K562 (cell line): Measurements from ENCODE around the gene LUZP1. TPM values are rescaled to one million over a fixed set of nuclear protein-coding genes. Genes with fewer than 3 reads are reported as not detected.

Experiments
- ATAC-seq: fragments of 200-7000 bp; cut with Tn5 transposase; 3 replicates; pipeline ENCODE4 v1.9.1; 2020; ENCODE audit warnings: moderate library complexity
- BruUV-seq: library from RNA; stranded (reverse); fragments of 400-500 nt; replicated peaks from 2 replicates; lab custom pipeline; 2021; lab: Mats Ljungman, UMichigan
- CTCF ChIA-PET: fragments of 300-600 bp; formaldehyde crosslinking; extraction: SDS; loops from one replicate; lab custom pipeline; 2021; ENCODE audit warnings: low intra/inter-chr PET ratio; lab: Yijun Ruan, JAX
- POLR2A ChIA-PET: fragments of 300-600, 350-650 bp; sonication (Branson Sonifier 250); formaldehyde crosslinking; extraction: SDS; loops from one replicate; lab custom pipeline; 2021; ENCODE audit warnings: antibody characterized with exemption, inconsistent platforms; lab: Yijun Ruan, JAX
- DNase-seq, 4 experiments: peaks; one replicate each; pipeline versions ENCODE4 v3.0.0 to v3.0.0-alpha.2; 2011 to 2018; ENCODE audit warnings: low spot score in 3 of 4, mixed read lengths in 3 of 4; ENCODE audit errors: extremely low read depth in 1 of 4
- FAIRE-seq: peaks from 2 replicates; lab custom pipeline; 2011; peaks lifted over from hg19 to GRCh38; lab: Jason Lieb, UNC
- H2AFZ ChIP-seq: 2 replicates; pipeline ENCODE4 v1.6.0; 2011; ENCODE audit warnings: low read depth, low read length, control low read depth, inconsistent platforms
- H3K27ac ChIP-seq: fragments of 200-600 bp; 3 replicates; pipeline ENCODE4 v1.8.0; 2011; ENCODE audit warnings: low read depth, mild to moderate bottlenecking, control low read depth, inconsistent platforms, low read length, moderate library complexity, mixed read lengths; ENCODE audit errors: extremely low read depth
- H3K27me3 ChIP-seq, 2 experiments: fragments of 300-600 bp in 1 of 2; 2 replicates in 1 of 2; 3 replicates in 1 of 2; pipeline versions ENCODE4 v1.6.0 to v1.8.0; 2011; ENCODE audit warnings: inconsistent platforms in 2 of 2, low read length in 2 of 2, mild to moderate bottlenecking in 1 of 2, mixed read lengths in 1 of 2, moderate library complexity in 1 of 2; ENCODE audit not compliant: control insufficient read depth in 2 of 2, insufficient read depth in 2 of 2
- H3K36me3 ChIP-seq: fragments of 300-600 bp; 3 replicates; pipeline ENCODE4 v1.8.0; 2011; ENCODE audit warnings: mild to moderate bottlenecking, low read length, inconsistent platforms; ENCODE audit not compliant: control insufficient read depth, insufficient read depth
- H3K4me1 ChIP-seq, 2 experiments: fragments of 200-600 bp in 1 of 2; replicated peaks in 1 of 2; 2 replicates in 1 of 2; 3 replicates in 1 of 2; pipeline versions ENCODE4 v1.5.1 to v1.8.0; 2011; ENCODE audit warnings: inconsistent platforms in 2 of 2, low read length in 2 of 2, mild to moderate bottlenecking in 1 of 2, mixed read lengths in 1 of 2, moderate library complexity in 1 of 2; ENCODE audit not compliant: control insufficient read depth in 2 of 2, insufficient read depth in 2 of 2
- H3K4me2 ChIP-seq: 2 replicates; pipeline ENCODE4 v1.6.1; 2011; ENCODE audit warnings: low read length, control low read depth, inconsistent platforms, mixed read lengths; ENCODE audit not compliant: insufficient read depth
- H3K4me3 ChIP-seq: fragments of 200-600 bp; sonication (generic), shearing (Covaris generic); 2 replicates; pipeline ENCODE4 v1.5.1; 2016; ENCODE audit warnings: control low read depth, inconsistent platforms
- H3K79me2 ChIP-seq: fragments of 200-600 bp; 3 replicates; pipeline ENCODE4 v1.8.0; 2011; ENCODE audit warnings: low read length, inconsistent platforms; ENCODE audit not compliant: control insufficient read depth, insufficient read depth
- H3K9ac ChIP-seq, 2 experiments: 2 replicates each; pipeline versions ENCODE4 v1.6.0 to v1.6.1; 2011; ENCODE audit warnings: low read depth in 2 of 2, low read length in 2 of 2, control low read depth in 1 of 2, inconsistent platforms in 1 of 2, mild to moderate bottlenecking in 1 of 2, mixed read lengths in 1 of 2; ENCODE audit not compliant: insufficient read depth in 1 of 2
- H3K9me1 ChIP-seq: one replicate; pipeline ENCODE4 v1.6.0; 2011; ENCODE audit warnings: inconsistent platforms, mild to moderate bottlenecking, low read length, moderate library complexity; ENCODE audit not compliant: control insufficient read depth, insufficient read depth
- H3K9me3 ChIP-seq: replicated peaks from 2 replicates; pipeline ENCODE4 v1.5.1; 2011; ENCODE audit warnings: low read depth, low read length, inconsistent platforms; ENCODE audit not compliant: control insufficient read depth, insufficient read depth
- H4K20me1 ChIP-seq: replicated peaks from 2 replicates; pipeline ENCODE4 v1.6.1; 2011; ENCODE audit warnings: low read length, inconsistent platforms, mixed read lengths; ENCODE audit not compliant: control insufficient read depth, insufficient read depth
- HMBOX1 ChIP-seq: sonication (generic); IDR thresholded peaks from 2 replicates; pipeline ENCODE4 v1.6.1; 2016
- RREB1 ChIP-seq: fragments of 250-450 bp; sonication (Bioruptor Pico); IDR thresholded peaks from 2 replicates; pipeline ENCODE4 v1.4.0; 2020
- ZBTB40 ChIP-seq, 2 experiments: fragments of 450-650 bp in 1 of 2; sonication (generic) in 1 of 2; formaldehyde crosslinking in 1 of 2; IDR thresholded peaks; 2 replicates each; pipeline versions ENCODE4 v1.7.1 to v1.9.0; 2016 to 2022; ENCODE audit warnings: inconsistent platforms in 1 of 2, mild to moderate bottlenecking in 1 of 2, missing genetic modification reagents in 1 of 2
- WGBS: fragments of 100-300 bp; shearing (Covaris generic); methylation state at CpG from one replicate; pipeline ENCODE4 v1.1.6; 2016; ENCODE audit warnings: low coverage, mixed read lengths; ENCODE audit not compliant: insufficient coverage; ENCODE audit errors: missing lambda C conversion rate; 5-methylcytosine and 5-hydroxymethylcytosine counted together
- in situ Hi-C: fragments of 300-500 bp; cut with MboI; formaldehyde crosslinking; loops from 4 replicates; pipeline ENCODE4 v1.15.0; 2018; ENCODE audit warnings: inconsistent platforms, mixed read lengths
- intact Hi-C: fragments of 100-400 bp; cut with micrococcal nuclease; formaldehyde crosslinking; loops from 2 replicates; pipeline ENCODE4 v1.14.2; 2022
- polyA plus RNA-seq, 8 experiments: library from polyadenylated mRNA; depleted of rRNA in 4 of 8; stranded (reverse) in 5 of 8; unstranded in 3 of 8; fragments of >200 nt; fragmentation: Nextera tagmentation in 2 of 8; fragmentation: Illumina TruSeq in 1 of 8; extraction: Ambion mirVana in 2 of 8; extraction: Trizol in 1 of 8; gene quantifications; 2 replicates each; pipeline versions ENCODE4 v1.2.1 to v1.2.3, GENCODE V29; 2011 to 2014; ENCODE audit warnings: inconsistent platforms in 1 of 8, missing spikeins in 1 of 8
- total RNA-seq, 7 experiments: library from RNA; depleted of rRNA in 6 of 7; stranded (reverse); fragments of >200 nt in 6 of 7; fragmentation: Illumina TruSeq in 2 of 7; extraction: Trizol in 2 of 7; gene quantifications; 2 replicates each; pipeline versions ENCODE4 v1.2.1 to v1.2.3, GENCODE V29; 2011 to 2021; ENCODE audit warnings: low replicate concordance in 1 of 7

The LUZP1 gene
- total and polyA plus RNA-seq, 9 of the 15 experiments (the other 6 are each of a cell fraction or from before 2014, with no cell fraction given): 6.5 to 19.1 (median 12.4) TPM

GRCh38 chr1:23122023-23122748, 46.5 kb downstream of the LUZP1 start:
- Histone ChIP-seq H3K27me3 (no peaks in the 10 kb centered on the region), H3K9ac (peak overlapping the region in 1 of 2 experiments; percentile 45; a peak in 1 of 4 replicates), H2AFZ (no peak overlapping the region), H3K4me3 (no peak overlapping the region), H3K4me2 (0 out of 2 replicates have a peak overlapping the region, but pooled peaks have one; percentile 7), H3K4me1 (peaks cover 14 to 38% of the 10 kb centered on the region in 2 experiments), H4K20me1 (no peaks in the 10 kb centered on the region), H3K27ac (no peak overlapping the region), H3K36me3 (no peaks in the 10 kb centered on the region), H3K9me1 (no peaks in the 10 kb centered on the region), H3K9me3 (no peaks in the 10 kb centered on the region), H3K79me2 (peaks cover 58% of the 10 kb centered on the region)
- ATAC-seq: peak; percentile 33
- CTCF ChIA-PET: no interaction called here
- 16% methylated on average over 4 of the region's 4 CpGs for WGBS
- FAIRE-seq: no peak
- intact Hi-C loops: no loop called here
- no TSS peak for BruUV-seq
- in situ Hi-C loops: no loop called here
- DNase-seq: no peak
- POLR2A ChIA-PET: interaction anchor here (1.6 to 3.2 kb wide), 2 partner anchors 10 to 104 kb away, joined by 3 to 13 read pairs; no protein-coding TSS in a partner anchor
- TF ChIP-seq ZBTB40 (IDR thresholded peaks at IDR 0.05) (peak; percentile 59; the same call in 1 of the 2 replicates), ZBTB40 (CRISPR knock-in tag; IDR thresholded peaks at IDR 0.05) (no peak), RREB1 (no peak), HMBOX1 (peak; percentile 94)
